Peyer's patch (tissue), 4 donors: ENCODE data around the gene SUPT3H.

Experiments used
- CTCF ChIP-seq, 6 experiments: fragments of 450-650 bp in 4 of 6; fragments of 200-600 bp in 2 of 6; sonication (generic) in 1 of 6; IDR thresholded peaks; one replicate each; pipeline ENCODE4 v1.5.1; 2017 to 2019; ENCODE audit warnings: antibody characterized with exemption in 6 of 6, mild to moderate bottlenecking in 3 of 6, moderate library complexity in 1 of 6
- POLR2A ChIP-seq, 2 donors: fragments of 450-650 bp; IDR thresholded peaks; one replicate each; pipeline ENCODE4 v1.5.1; 2017; ENCODE audit warnings: antibody characterized with exemption in 2 of 2, mild to moderate bottlenecking in 2 of 2, moderate library complexity in 2 of 2

GRCh38 chr6:45191414-45191813 is 186.3 kb downstream of the SUPT3H start:
- TF ChIP-seq CTCF (IDR thresholded peaks at IDR 0.05) = no peak
- no peak for TF ChIP-seq POLR2A (IDR thresholded peaks at IDR 0.05)
